ENCODE results near the gene BIN1.

BIN1 gene, protein sequence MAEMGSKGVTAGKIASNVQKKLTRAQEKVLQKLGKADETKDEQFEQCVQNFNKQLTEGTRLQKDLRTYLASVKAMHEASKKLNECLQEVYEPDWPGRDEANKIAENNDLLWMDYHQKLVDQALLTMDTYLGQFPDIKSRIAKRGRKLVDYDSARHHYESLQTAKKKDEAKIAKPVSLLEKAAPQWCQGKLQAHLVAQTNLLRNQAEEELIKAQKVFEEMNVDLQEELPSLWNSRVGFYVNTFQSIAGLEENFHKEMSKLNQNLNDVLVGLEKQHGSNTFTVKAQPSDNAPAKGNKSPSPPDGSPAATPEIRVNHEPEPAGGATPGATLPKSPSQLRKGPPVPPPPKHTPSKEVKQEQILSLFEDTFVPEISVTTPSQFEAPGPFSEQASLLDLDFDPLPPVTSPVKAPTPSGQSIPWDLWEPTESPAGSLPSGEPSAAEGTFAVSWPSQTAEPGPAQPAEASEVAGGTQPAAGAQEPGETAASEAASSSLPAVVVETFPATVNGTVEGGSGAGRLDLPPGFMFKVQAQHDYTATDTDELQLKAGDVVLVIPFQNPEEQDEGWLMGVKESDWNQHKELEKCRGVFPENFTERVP

DNA sequence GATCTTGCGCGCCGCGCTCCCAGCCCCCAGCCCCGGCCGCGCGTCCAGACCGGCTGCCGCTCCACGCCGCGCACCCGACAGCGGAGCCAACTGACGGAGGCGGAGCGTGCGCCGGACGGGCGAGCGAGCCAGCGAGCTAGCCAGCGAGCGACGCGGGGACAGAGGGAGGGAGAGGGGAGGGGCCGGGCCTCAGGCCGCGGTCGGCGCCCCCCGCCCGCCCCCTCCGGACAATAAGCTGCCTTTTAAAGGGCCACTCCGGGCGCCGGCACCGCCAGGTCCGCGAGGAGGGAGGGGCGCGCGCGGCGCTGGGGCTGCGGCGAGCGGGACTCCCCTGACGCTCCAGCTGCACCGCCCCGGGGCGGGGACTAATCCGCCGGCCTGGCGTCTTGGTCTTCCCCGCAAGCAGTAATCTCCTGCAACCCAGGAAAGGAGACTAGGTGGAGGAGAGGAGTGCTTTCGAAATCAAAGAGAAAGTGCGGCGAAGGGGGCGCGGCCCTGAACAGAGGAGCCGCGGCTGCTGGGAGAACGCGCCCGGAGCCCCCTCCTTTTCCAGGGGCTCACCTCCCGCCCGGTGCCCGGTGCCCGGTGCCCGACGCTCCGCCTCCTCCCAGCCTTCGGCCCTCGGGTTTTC is at the start of gene BIN1:
Gene BIN1, minus strand, starts transcription at position 164 of the 631 bp plus-strand sequence. CDS start 211 bp downstream, outside the sequence.
- Histone ChIP-seq H3K27me3 (ENCODE audit: control insufficient read depth in 1 of 2, insufficient read depth in 2 of 2, low read length in 2 of 2) (no peaks in the 10 kb centered on the region), H3K4me3 (ENCODE audit: low read depth in 1 of 2, low read length in 2 of 2) (peak within 1 kb of the TSS; percentile 79 to 80), H3K9ac (ENCODE audit: low read depth in 1 of 2, low read length in 2 of 2) (peak within 1 kb of the TSS; percentile 57 to 80), H3K9me3 (ENCODE audit: control insufficient read depth in 1 of 2, low read length in 2 of 2) (no peaks in the 10 kb centered on the region), H3K27ac (ENCODE audit: low read depth, low read length) (peak within 1 kb of the TSS; percentile 66), H3K4me1 (ENCODE audit: control insufficient read depth in 1 of 2, insufficient read depth in 2 of 2, low read length in 2 of 2) (peaks cover 17 to 19% of the 10 kb centered on the region in 2 donors), H3K36me3 (ENCODE audit: control insufficient read depth in 1 of 2, insufficient read depth in 2 of 2, low read length in 2 of 2) (no peaks in the 10 kb centered on the region)

DNA sequence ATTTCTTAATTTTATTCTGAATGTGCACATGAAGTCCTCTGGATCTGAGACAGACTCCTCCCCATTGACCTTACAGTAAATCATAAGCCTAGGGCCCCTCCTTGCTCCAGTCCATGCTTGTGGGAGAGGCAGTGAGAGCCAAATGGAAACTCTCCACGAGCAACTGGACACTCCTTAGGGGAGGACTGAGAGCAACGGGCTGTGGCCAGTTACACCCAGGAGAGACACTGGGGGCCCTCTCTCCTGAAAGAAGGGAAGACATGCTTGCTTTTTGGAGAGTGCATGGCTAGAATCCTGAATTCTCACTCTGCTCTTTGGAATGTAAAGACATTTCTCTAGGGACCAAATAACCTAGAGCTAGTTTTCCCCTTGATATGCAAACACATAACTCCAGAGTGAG is 49.0 kb upstream of the BIN1 start:
- Histone ChIP-seq H3K9me3 (ENCODE audit: control insufficient read depth in 1 of 2, low read length in 2 of 2) (peaks cover 2 to 4% of the 10 kb centered on the region in 2 donors), H3K27ac (ENCODE audit: low read depth, low read length) (no peak overlapping the region), H3K27me3 (ENCODE audit: control insufficient read depth in 1 of 2, insufficient read depth in 2 of 2, low read length in 2 of 2) (no peaks in the 10 kb centered on the region), H3K9ac (ENCODE audit: low read depth in 1 of 2, low read length in 2 of 2) (no peak overlapping the region), H3K4me1 (ENCODE audit: control insufficient read depth in 1 of 2, insufficient read depth in 2 of 2, low read length in 2 of 2) (no peaks in the 10 kb centered on the region), H3K4me3 (ENCODE audit: low read depth in 1 of 2, low read length in 2 of 2) (no peak overlapping the region), H3K36me3 (ENCODE audit: control insufficient read depth in 1 of 2, insufficient read depth in 2 of 2, low read length in 2 of 2) (no peaks in the 10 kb centered on the region)

DNA sequence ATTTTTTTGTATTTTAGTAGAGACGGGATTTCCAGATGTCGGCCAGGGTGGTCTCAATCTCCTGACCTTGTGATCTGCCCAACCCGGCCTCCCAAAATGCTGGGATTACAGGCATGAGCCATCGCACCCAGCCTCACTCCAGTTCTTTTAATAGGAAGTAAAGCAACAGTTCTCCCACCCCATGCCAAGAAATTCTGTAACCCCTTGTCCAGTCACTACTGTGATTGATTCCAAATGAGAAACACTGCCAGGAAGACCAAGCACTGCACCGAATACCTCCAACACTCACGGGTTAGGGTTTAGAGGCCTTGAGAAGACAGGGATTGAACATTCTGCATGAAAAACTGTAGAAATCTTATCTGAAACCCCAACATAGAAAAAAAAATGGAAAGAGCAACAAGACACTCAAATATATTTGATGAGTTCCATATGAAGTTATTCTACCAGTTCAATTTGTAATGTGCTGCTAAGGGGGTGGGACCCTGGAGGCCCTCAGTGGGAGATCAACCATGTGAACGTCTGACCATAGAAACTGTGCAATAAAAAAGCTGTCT is 48.2 kb upstream of the BIN1 start:
- H3K9me3 ChIP-seq (ENCODE audit: control insufficient read depth in 1 of 2, low read length in 2 of 2) = peaks cover 2 to 4% of the 10 kb centered on the region in 2 donors
- H3K27ac ChIP-seq (ENCODE audit: low read depth, low read length) = no peak overlapping the region
- H3K4me3 ChIP-seq (ENCODE audit: low read depth in 1 of 2, low read length in 2 of 2) = no peak overlapping the region
- H3K4me1 ChIP-seq (ENCODE audit: control insufficient read depth in 1 of 2, insufficient read depth in 2 of 2, low read length in 2 of 2) = no peaks in the 10 kb centered on the region
- no peaks in the 10 kb centered on the region for H3K27me3 ChIP-seq (ENCODE audit: control insufficient read depth in 1 of 2, insufficient read depth in 2 of 2, low read length in 2 of 2)
- H3K9ac ChIP-seq (ENCODE audit: low read depth in 1 of 2, low read length in 2 of 2) = no peak overlapping the region
- no peaks in the 10 kb centered on the region for H3K36me3 ChIP-seq (ENCODE audit: control insufficient read depth in 1 of 2, insufficient read depth in 2 of 2, low read length in 2 of 2)

DNA sequence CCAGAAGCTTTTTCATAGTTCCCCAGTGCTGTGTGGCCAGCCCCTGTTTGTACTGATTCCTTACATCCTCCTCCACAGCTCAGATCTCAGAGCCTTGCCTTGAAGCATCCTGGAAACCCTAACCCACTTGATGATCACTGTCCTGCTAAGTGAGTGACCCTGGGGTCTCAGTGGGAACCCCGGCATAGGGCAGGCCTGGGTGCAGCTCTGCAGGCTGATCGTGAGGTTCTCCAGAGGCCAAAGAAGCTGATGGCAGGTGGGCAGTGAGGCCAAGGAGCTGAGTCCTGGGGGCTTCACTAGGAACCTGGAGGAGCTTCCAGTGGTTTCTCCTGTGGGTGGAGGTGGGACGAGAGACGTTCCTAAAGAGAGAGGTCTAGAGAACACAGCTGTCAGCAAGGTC is 47.4 kb upstream of the BIN1 start:
- H3K9ac ChIP-seq (ENCODE audit: low read depth in 1 of 2, low read length in 2 of 2) = no peak overlapping the region

DNA sequence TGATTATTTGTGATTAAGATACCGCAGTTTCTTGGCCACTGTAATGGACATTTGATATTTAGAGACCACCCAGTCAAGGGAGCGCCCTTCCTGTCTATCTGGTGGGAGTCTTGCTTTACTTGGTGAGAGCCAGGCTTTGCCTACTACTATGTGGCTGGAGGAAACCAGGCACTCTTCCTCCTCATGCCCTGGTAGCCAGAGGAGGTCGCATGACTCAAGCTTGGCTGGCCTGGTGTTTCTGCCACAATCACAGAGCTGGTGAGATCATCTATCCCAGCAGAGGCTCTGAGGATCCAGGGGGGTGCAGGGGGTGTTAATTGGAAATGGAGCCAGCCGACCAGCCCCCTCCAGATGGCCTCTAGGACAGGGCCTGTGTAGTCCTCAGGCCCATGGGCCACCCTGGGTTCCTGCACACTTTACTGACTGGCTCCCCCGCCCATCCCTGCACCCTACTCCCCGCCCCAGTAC is 46.8 kb upstream of the BIN1 start:
- H3K36me3 ChIP-seq (ENCODE audit: control insufficient read depth in 1 of 2, insufficient read depth in 2 of 2, low read length in 2 of 2) = no peaks in the 10 kb centered on the region
- H3K27me3 ChIP-seq (ENCODE audit: control insufficient read depth in 1 of 2, insufficient read depth in 2 of 2, low read length in 2 of 2) = no peaks in the 10 kb centered on the region
- no peaks in the 10 kb centered on the region for H3K4me1 ChIP-seq (ENCODE audit: control insufficient read depth in 1 of 2, insufficient read depth in 2 of 2, low read length in 2 of 2)
- H3K27ac ChIP-seq (ENCODE audit: low read depth, low read length) = no peak overlapping the region
- no peak overlapping the region for H3K4me3 ChIP-seq (ENCODE audit: low read depth in 1 of 2, low read length in 2 of 2)
- H3K9me3 ChIP-seq (ENCODE audit: control insufficient read depth in 1 of 2, low read length in 2 of 2) = peaks cover 2 to 4% of the 10 kb centered on the region in 2 donors
- H3K9ac ChIP-seq (ENCODE audit: low read depth in 1 of 2, low read length in 2 of 2) = no peak overlapping the region

More for the DNA sequence above, 47.4 kb upstream of the BIN1 start:
- Histone ChIP-seq H3K4me3 (ENCODE audit: low read depth in 1 of 2, low read length in 2 of 2) (no peak overlapping the region), H3K36me3 (ENCODE audit: control insufficient read depth in 1 of 2, insufficient read depth in 2 of 2, low read length in 2 of 2) (no peaks in the 10 kb centered on the region), H3K4me1 (ENCODE audit: control insufficient read depth in 1 of 2, insufficient read depth in 2 of 2, low read length in 2 of 2) (no peaks in the 10 kb centered on the region), H3K27ac (ENCODE audit: low read depth, low read length) (no peak overlapping the region), H3K27me3 (ENCODE audit: control insufficient read depth in 1 of 2, insufficient read depth in 2 of 2, low read length in 2 of 2) (no peaks in the 10 kb centered on the region), H3K9me3 (ENCODE audit: control insufficient read depth in 1 of 2, low read length in 2 of 2) (peaks cover 2 to 4% of the 10 kb centered on the region in 2 donors)

DNA sequence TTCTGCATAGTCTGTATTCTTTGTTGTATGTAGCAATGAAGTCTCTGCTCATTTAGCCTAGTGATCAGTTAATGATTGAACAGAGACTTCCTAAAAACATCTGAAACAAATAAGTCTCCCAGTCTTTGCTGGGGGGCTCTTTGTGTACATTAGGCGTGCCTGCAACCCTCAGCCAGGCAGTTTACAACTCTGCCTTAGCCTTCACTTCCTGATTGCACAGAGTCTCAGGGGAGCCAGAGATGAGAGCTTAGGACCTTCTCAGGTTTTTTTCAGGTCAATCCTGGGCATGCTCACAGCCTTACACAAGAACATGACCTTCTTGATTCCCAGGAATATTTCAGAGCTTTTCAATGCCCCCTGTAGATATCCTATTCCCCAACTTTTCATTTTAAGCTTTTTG is 44.0 kb upstream of the BIN1 start:
- Histone ChIP-seq H3K27me3 (ENCODE audit: control insufficient read depth in 1 of 2, insufficient read depth in 2 of 2, low read length in 2 of 2) (no peaks in the 10 kb centered on the region), H3K36me3 (ENCODE audit: control insufficient read depth in 1 of 2, insufficient read depth in 2 of 2, low read length in 2 of 2) (no peaks in the 10 kb centered on the region), H3K4me3 (ENCODE audit: low read depth in 1 of 2, low read length in 2 of 2) (no peak overlapping the region), H3K4me1 (ENCODE audit: control insufficient read depth in 1 of 2, insufficient read depth in 2 of 2, low read length in 2 of 2) (no peaks in the 10 kb centered on the region), H3K9ac (ENCODE audit: low read depth in 1 of 2, low read length in 2 of 2) (no peak overlapping the region), H3K27ac (ENCODE audit: low read depth, low read length) (no peak overlapping the region), H3K9me3 (ENCODE audit: control insufficient read depth in 1 of 2, low read length in 2 of 2) (peaks cover 2 to 4% of the 10 kb centered on the region in 2 donors)

DNA sequence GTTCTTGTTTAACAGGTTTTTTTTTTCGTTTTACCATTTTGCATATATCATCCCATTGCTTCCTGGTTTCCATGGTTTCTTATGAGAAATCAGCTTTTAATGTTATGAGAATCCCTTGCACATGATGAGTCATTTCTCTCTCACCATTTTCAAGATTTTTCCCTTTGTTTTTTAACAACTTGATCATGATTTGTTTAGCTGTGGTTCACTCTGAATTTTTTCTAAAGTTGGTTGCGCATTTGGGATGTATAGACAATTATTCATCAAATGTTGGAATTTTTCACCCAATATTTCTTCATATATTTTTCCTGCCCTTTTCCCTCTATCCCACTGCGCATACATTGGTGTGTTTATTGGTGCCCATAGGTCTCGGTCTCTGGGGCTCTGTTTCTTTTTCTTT is 42.4 kb upstream of the BIN1 start:
- Histone ChIP-seq H3K4me3 (ENCODE audit: low read depth in 1 of 2, low read length in 2 of 2) (no peak overlapping the region), H3K9ac (ENCODE audit: low read depth in 1 of 2, low read length in 2 of 2) (no peak overlapping the region), H3K4me1 (ENCODE audit: control insufficient read depth in 1 of 2, insufficient read depth in 2 of 2, low read length in 2 of 2) (no peaks in the 10 kb centered on the region), H3K27me3 (ENCODE audit: control insufficient read depth in 1 of 2, insufficient read depth in 2 of 2, low read length in 2 of 2) (no peaks in the 10 kb centered on the region), H3K27ac (ENCODE audit: low read depth, low read length) (no peak overlapping the region), H3K36me3 (ENCODE audit: control insufficient read depth in 1 of 2, insufficient read depth in 2 of 2, low read length in 2 of 2) (no peaks in the 10 kb centered on the region), H3K9me3 (ENCODE audit: control insufficient read depth in 1 of 2, low read length in 2 of 2) (peaks cover 2 to 4% of the 10 kb centered on the region in 2 donors)

DNA sequence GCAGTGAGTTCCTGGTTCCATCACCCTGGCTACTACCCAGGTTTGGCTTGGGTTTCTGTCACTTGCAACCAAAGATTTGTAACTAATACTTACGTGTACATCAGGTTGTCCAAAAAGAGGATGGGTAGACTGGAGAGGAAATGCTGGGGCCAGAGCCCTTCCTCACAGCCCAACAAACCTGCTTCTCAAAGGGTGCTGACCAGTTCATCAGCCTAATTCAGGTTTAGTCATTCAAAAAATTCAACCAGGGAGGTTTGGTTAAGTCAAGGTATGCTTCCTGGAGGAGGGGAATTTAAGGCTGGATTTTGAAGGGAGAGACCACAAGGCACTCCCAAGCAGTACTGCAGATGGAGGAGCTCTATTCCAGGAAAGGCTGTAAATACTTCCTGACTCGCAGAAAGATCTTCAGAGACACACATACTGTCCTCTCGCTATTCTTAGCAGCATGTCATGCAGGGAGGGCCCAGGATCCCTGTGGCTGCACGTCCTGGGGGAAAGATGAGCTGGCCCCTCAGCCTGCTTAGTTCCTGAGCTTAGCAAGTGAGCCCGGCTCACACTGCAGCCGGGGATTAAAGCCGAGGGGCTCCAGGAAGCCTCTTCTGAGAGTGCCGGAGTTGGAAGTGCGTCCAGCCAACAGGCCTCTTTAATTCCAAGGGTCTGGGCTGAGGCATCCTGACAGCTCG is 40.0 kb upstream of the BIN1 start:
- Histone ChIP-seq H3K4me1 (ENCODE audit: control insufficient read depth in 1 of 2, insufficient read depth in 2 of 2, low read length in 2 of 2) (no peaks in the 10 kb centered on the region), H3K27me3 (ENCODE audit: control insufficient read depth in 1 of 2, insufficient read depth in 2 of 2, low read length in 2 of 2) (no peaks in the 10 kb centered on the region), H3K9ac (ENCODE audit: low read depth in 1 of 2, low read length in 2 of 2) (no peak overlapping the region), H3K36me3 (ENCODE audit: control insufficient read depth in 1 of 2, insufficient read depth in 2 of 2, low read length in 2 of 2) (no peaks in the 10 kb centered on the region), H3K27ac (ENCODE audit: low read depth, low read length) (no peak overlapping the region), H3K9me3 (ENCODE audit: control insufficient read depth in 1 of 2, low read length in 2 of 2) (peaks cover 2 to 4% of the 10 kb centered on the region in 2 donors), H3K4me3 (ENCODE audit: low read depth in 1 of 2, low read length in 2 of 2) (no peak overlapping the region)

DNA sequence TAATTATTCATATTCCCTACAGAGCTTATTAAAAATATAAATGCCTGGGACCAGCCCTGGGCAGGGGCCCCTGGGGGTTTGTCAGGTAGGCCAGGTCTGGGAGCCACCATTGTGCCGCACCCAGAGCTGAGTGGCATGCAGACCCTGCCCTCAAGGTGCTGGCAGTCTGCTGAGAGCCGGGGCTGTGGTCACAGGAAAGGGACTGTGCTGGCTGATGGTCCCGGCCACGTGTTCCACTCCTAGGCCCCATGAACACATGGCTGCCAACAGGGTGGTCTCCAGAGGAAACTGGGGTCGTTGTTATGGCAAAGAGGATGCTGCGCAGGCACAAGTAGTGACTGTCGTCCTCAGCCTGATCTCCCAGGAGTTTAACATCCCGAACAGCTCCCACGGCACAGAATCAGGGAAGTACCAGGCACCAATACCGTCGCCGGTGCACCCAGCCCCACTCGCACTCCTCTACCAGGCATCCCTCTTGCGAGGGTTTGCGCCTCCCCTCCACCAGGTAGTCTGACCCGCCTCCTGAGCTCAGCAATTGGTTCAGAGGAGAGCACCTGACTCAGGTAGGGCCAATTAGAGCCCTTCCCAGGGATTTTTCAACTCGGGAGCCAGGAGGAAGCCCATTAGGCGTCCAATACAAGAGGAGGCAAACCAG is 39.2 kb upstream of the BIN1 start:
- Histone ChIP-seq H3K27ac (ENCODE audit: low read depth, low read length) (no peak overlapping the region), H3K4me1 (ENCODE audit: control insufficient read depth in 1 of 2, insufficient read depth in 2 of 2, low read length in 2 of 2) (no peaks in the 10 kb centered on the region), H3K27me3 (ENCODE audit: control insufficient read depth in 1 of 2, insufficient read depth in 2 of 2, low read length in 2 of 2) (no peaks in the 10 kb centered on the region), H3K4me3 (ENCODE audit: low read depth in 1 of 2, low read length in 2 of 2) (no peak overlapping the region), H3K9me3 (ENCODE audit: control insufficient read depth in 1 of 2, low read length in 2 of 2) (peaks cover 2 to 3% of the 10 kb centered on the region in 2 donors), H3K9ac (ENCODE audit: low read depth in 1 of 2, low read length in 2 of 2) (no peak overlapping the region), H3K36me3 (ENCODE audit: control insufficient read depth in 1 of 2, insufficient read depth in 2 of 2, low read length in 2 of 2) (no peaks in the 10 kb centered on the region)

Measured in duodenal mucosa (tissue), 2 donors.